ENCODE results near the gene ROR1.

The ROR1 gene

GRCh38 chr1:64117492-64117891, 343.7 kb downstream of the ROR1 start:
- H3K4me2 ChIP-seq (ENCODE audit: low read depth, low read length), result no peak overlapping the region
- H3K9me3 ChIP-seq (replicated peaks; ENCODE audit: insufficient read depth, low read length), result no peaks in the 10 kb centered on the region
- DNase-seq, result no peak
- no peak overlapping the region for H2AFZ ChIP-seq (ENCODE audit: low read length)
- TF ChIP-seq EZH2phosphoT487 (IDR thresholded peaks at IDR 0.05; ENCODE audit: low read length) (no peak), EZH2 (optimal IDR thresholded peaks at IDR 0.05; ENCODE audit: low read depth, low read length) (no peak)
- TF ChIP-seq, protein P1, sequence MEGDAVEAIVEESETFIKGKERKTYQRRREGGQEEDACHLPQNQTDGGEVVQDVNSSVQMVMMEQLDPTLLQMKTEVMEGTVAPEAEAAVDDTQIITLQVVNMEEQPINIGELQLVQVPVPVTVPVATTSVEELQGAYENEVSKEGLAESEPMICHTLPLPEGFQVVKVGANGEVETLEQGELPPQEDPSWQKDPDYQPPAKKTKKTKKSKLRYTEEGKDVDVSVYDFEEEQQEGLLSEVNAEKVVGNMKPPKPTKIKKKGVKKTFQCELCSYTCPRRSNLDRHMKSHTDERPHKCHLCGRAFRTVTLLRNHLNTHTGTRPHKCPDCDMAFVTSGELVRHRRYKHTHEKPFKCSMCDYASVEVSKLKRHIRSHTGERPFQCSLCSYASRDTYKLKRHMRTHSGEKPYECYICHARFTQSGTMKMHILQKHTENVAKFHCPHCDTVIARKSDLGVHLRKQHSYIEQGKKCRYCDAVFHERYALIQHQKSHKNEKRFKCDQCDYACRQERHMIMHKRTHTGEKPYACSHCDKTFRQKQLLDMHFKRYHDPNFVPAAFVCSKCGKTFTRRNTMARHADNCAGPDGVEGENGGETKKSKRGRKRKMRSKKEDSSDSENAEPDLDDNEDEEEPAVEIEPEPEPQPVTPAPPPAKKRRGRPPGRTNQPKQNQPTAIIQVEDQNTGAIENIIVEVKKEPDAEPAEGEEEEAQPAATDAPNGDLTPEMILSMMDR (IDR thresholded peaks at IDR 0.05; ENCODE audit: low read length), result no peak
- H3K9me2 ChIP-seq (replicated peaks; ENCODE audit: insufficient read depth, low read length), result no peaks in the 10 kb centered on the region
- H3K9ac ChIP-seq (ENCODE audit: low read length), result no peak overlapping the region
- H3K27ac ChIP-seq (ENCODE audit: low read length), result no peak overlapping the region
- no peaks in the 10 kb centered on the region for H3F3A ChIP-seq (ENCODE audit: insufficient read depth, low read length)
- no peak overlapping the region for H3K4me3 ChIP-seq (ENCODE audit: low read length)
- H3K79me2 ChIP-seq (ENCODE audit: low read length), result no peaks in the 10 kb centered on the region
- no peaks in the 10 kb centered on the region for H3K4me1 ChIP-seq (ENCODE audit: low read length)
- no peaks in the 10 kb centered on the region for H3K36me3 ChIP-seq (replicated peaks; ENCODE audit: insufficient read depth, low read length)
- H4K20me1 ChIP-seq (ENCODE audit: insufficient read depth, low read length), result no peaks in the 10 kb centered on the region
- no peaks in the 10 kb centered on the region for H3K27me3 ChIP-seq (replicated peaks; ENCODE audit: insufficient read depth, low read length)

DNA sequence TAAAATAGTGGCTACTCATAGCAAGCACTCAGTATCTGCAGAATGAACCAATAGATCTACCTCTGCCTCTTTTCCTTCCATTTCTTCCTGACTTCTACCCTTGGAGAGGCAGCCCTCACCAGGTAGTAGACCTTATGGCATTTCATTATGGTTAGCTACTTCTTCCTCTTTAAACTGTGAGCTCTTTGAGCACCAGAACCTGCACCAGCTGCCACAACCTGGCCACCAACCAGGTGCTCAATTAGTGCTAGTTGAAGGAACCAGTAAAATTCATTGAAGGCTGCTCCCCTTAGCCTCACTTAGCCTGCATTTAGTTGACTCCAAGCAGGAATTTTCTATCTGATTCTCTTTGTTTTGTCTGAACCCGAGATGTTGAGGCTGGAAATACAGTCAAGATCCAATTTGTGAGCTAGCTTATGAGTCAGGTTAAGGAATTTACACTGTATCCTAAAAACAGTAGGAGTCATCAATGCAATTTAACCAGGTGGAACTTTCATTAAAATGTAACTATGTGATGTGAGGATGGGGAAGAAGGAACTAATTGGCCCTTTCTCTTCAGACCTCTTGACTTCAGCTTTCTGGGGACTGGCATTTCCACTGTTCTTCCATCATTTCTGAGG, 348.1 kb downstream of the ROR1 start:
- H3K79me2 ChIP-seq (ENCODE audit: low read length), result no peaks in the 10 kb centered on the region
- no peaks in the 10 kb centered on the region for H4K20me1 ChIP-seq (ENCODE audit: insufficient read depth, low read length)
- no peak overlapping the region for H3K4me2 ChIP-seq (ENCODE audit: low read depth, low read length)
- DNase-seq, result no peak
- no peaks in the 10 kb centered on the region for H3F3A ChIP-seq (ENCODE audit: insufficient read depth, low read length)
- no peak overlapping the region for H3K9ac ChIP-seq (ENCODE audit: low read length)
- no peak overlapping the region for H3K27ac ChIP-seq (ENCODE audit: low read length)
- H3K27me3 ChIP-seq (replicated peaks; ENCODE audit: insufficient read depth, low read length), result no peaks in the 10 kb centered on the region
- H3K4me3 ChIP-seq (ENCODE audit: low read length), result no peak overlapping the region
- no peaks in the 10 kb centered on the region for H3K4me1 ChIP-seq (ENCODE audit: low read length)
- H2AFZ ChIP-seq (ENCODE audit: low read length), result no peak overlapping the region
- no peak for TF ChIP-seq EZH2 (optimal IDR thresholded peaks at IDR 0.05; ENCODE audit: low read depth, low read length)
- no peak for TF ChIP-seq EZH2phosphoT487 (IDR thresholded peaks at IDR 0.05; ENCODE audit: low read length)
- TF ChIP-seq, protein P1 (IDR thresholded peaks at IDR 0.05; ENCODE audit: low read length), result no peak
- no peaks in the 10 kb centered on the region for H3K9me3 ChIP-seq (replicated peaks; ENCODE audit: insufficient read depth, low read length)
- H3K36me3 ChIP-seq (replicated peaks; ENCODE audit: insufficient read depth, low read length), result no peaks in the 10 kb centered on the region
- no peaks in the 10 kb centered on the region for H3K9me2 ChIP-seq (replicated peaks; ENCODE audit: insufficient read depth, low read length)

DNA sequence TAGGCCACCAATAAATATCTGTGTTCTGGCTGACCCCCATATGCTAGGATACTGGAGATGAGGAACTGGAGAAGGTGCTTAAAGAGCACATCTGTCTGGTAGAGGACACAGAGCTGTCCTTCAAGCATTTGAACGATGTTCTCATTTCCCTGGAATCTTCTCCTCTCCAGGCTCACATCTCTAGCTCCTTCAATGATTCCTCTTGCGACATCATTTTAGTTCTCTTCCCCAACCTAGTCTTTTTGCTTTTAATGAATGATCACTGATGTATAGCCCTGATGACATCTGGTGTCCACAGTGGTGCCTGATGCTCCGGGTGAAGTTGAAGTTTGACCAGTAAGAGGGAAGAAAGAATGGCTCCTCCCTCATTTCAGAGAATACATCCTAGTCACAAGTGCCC, 348.8 kb downstream of the ROR1 start:
- Histone ChIP-seq H3K4me3 (ENCODE audit: low read length) (no peak overlapping the region), H4K20me1 (ENCODE audit: insufficient read depth, low read length) (no peaks in the 10 kb centered on the region), H3K36me3 (replicated peaks; ENCODE audit: insufficient read depth, low read length) (no peaks in the 10 kb centered on the region), H3K27ac (ENCODE audit: low read length) (no peak overlapping the region), H3K9ac (ENCODE audit: low read length) (no peak overlapping the region), H3K79me2 (ENCODE audit: low read length) (no peaks in the 10 kb centered on the region), H3K27me3 (replicated peaks; ENCODE audit: insufficient read depth, low read length) (no peaks in the 10 kb centered on the region), H3F3A (ENCODE audit: insufficient read depth, low read length) (no peaks in the 10 kb centered on the region), H3K9me2 (replicated peaks; ENCODE audit: insufficient read depth, low read length) (no peaks in the 10 kb centered on the region), H3K4me1 (ENCODE audit: low read length) (no peaks in the 10 kb centered on the region), H2AFZ (ENCODE audit: low read length) (no peak overlapping the region), H3K9me3 (replicated peaks; ENCODE audit: insufficient read depth, low read length) (no peaks in the 10 kb centered on the region), H3K4me2 (ENCODE audit: low read depth, low read length) (no peak overlapping the region)
- TF ChIP-seq, protein P1 (IDR thresholded peaks at IDR 0.05; ENCODE audit: low read length), result no peak
- TF ChIP-seq EZH2 (optimal IDR thresholded peaks at IDR 0.05; ENCODE audit: low read depth, low read length), result no peak
- TF ChIP-seq EZH2phosphoT487 (IDR thresholded peaks at IDR 0.05; ENCODE audit: low read length), result no peak
- DNase-seq, result no peak
